HUES64 (cell line): Measurements from ENCODE around the gene VAMP2.
A peak's percentile ranks its signal among the peaks of the same experiment; 100 is the strongest.

Experiments
- H3K27ac ChIP-seq: 2 replicates; pipeline ENCODE4 v1.7.0; 2013; ENCODE audit warnings: low read depth, low read length, inconsistent platforms
- H3K27me3 ChIP-seq: 2 replicates; pipeline ENCODE4 v1.6.1; 2013; ENCODE audit warnings: mild to moderate bottlenecking, low read length; ENCODE audit not compliant: insufficient read depth
- H3K36me3 ChIP-seq: 2 replicates; pipeline ENCODE4 v1.6.1; 2013; ENCODE audit warnings: mild to moderate bottlenecking, low read length; ENCODE audit not compliant: insufficient read depth
- H3K4me1 ChIP-seq: 2 replicates; pipeline ENCODE4 v1.6.1; 2013; ENCODE audit warnings: mild to moderate bottlenecking, low read length, moderate library complexity; ENCODE audit not compliant: insufficient read depth
- H3K4me3 ChIP-seq: 2 replicates; pipeline ENCODE4 v1.5.1; 2013; ENCODE audit warnings: mild to moderate bottlenecking, low read length, moderate library complexity
- H3K9ac ChIP-seq: 2 replicates; pipeline ENCODE4 v1.6.1; 2013; ENCODE audit warnings: mild to moderate bottlenecking, low read depth, low read length
- H3K9me3 ChIP-seq: 2 replicates; pipeline ENCODE4 v1.6.1; 2013; ENCODE audit warnings: low read depth, low read length; ENCODE audit not compliant: insufficient read depth
- WGBS: fragments of 150-250, 120-280 bp; methylation state at CpG from one replicate; pipeline ENCODE4 v1.1.7; 2013; ENCODE audit warnings: missing lambda C conversion rate; 5-methylcytosine and 5-hydroxymethylcytosine counted together

VAMP2 gene

DNA sequence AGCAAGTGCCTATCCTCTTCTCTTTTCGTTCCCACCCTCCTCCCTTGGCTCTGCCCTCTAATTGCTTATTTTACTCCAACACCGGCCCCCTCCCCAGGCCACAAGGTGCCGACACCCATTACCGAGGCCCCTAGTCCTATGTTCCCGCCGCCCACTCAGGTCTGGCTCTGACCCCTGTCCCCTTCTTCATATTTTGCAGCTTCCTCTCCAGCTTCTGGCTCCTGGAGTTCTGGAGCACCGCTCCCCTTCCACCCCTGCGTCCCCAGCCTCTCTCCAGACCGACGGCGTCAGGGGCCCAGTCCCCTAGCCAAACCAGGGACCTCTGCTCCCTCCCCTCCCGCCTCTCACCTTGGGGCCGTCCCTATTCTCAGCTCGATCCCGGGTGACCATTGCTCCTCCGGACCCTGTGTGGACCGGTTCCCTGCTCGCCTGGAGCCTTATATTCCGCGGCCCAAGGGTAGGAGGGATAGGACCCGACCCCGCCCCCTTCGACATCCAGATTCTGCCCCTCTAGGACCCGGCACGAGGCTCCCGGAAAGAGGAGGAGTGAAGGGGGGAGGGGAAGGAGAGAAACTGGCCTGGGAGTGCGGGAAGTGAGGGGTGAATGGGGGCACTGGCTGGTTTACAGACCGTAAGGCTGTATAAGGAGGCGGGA, 38.9 kb downstream of the VAMP2 start, which contains the start of gene HES7:
HES7 (minus strand) TSS at position 412 of the 655 bp plus-strand sequence; CDS start at position 390, 22 bp downstream.
- no peaks in the 10 kb centered on the region for H3K9me3 ChIP-seq
- H3K4me3 ChIP-seq, result peak within 1 kb of the TSS; percentile 76
- 2% methylated on average over 26 of the region's 29 CpGs for WGBS
- H3K27ac ChIP-seq, result no peak within 1 kb of the TSS
- no peaks in the 10 kb centered on the region for H3K36me3 ChIP-seq
- peaks cover 16% of the 10 kb centered on the region for H3K4me1 ChIP-seq
- H3K9ac ChIP-seq, result no peak within 1 kb of the TSS
- H3K27me3 ChIP-seq, result peaks cover 68% of the 10 kb centered on the region

DNA sequence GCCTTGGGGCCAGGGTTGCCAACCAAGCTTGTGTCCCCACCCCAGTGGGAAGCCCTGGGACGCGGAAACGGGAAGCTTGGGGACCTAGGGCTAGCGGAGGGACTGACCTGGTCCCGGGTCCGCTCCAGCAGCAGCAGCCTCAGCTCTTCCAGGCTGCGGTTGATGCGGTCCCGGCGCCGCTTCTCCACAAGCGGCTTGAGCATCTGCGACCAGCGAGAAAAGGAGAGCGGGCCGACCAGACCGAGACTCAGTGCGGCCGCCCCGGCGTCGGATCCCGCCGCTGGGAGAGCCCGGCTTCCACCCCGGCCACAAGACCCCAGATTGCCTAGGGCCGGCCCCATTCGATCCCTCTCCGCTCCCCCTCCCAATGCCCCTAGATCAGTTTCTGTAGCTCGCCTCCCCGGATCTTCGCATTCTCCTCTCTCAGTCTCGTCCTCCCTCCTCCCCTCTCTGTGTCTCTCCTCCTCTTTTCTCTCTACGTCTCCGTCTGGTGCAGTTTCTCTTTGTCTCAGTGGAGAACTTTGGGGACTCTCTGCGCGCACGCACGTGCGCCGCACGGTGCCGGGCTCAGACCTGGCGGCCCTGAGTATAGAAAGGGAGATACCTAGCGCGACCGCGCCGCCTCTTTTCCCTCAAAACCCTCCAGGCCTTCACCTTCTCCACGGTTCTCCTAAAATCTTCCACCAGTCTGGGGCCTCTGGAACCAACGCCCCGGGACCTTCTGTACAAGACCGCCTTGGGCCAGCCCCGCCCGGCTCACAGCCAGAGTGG, 39.6 kb downstream of the VAMP2 start:
- Histone ChIP-seq H3K4me1 (peaks cover 16% of the 10 kb centered on the region), H3K36me3 (no peaks in the 10 kb centered on the region), H3K9me3 (no peaks in the 10 kb centered on the region), H3K27me3 (peaks cover 66% of the 10 kb centered on the region), H3K4me3 (peak overlapping the region; percentile 76), H3K27ac (no peak overlapping the region), H3K9ac (no peak overlapping the region)
- under 1% methylated on average over 55 of the region's 55 CpGs for WGBS

DNA sequence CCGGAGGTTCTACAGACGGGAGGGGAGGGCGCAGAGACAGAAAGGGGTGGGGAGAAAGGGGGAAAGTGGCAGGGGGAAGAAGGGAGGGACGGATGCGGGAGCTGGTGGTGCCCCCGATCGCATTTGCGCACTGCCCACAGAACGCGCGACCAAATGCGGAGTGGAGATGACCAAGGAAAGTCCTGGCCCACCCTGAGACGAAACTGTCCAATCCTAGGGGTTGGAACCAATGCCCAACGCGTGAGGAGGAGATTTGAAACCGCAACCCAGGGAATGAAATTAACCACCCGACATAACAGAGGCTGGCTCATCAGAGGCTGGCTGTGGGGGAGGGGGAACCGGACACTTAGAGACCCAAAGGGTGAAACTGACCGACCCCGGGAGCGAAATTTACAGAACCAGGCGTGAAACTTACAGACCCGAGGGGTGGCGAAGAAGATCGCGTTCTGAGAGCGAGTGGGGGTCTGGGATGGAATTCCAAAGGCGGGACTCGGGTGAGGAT, 40.3 kb downstream of the VAMP2 start:
- no peaks in the 10 kb centered on the region for H3K9me3 ChIP-seq
- H3K9ac ChIP-seq, result no peak overlapping the region
- H3K27ac ChIP-seq, result no peak overlapping the region
- WGBS, result under 1% methylated on average over 29 of the region's 29 CpGs
- peaks cover 66% of the 10 kb centered on the region for H3K27me3 ChIP-seq
- H3K36me3 ChIP-seq, result no peaks in the 10 kb centered on the region
- peaks cover 16% of the 10 kb centered on the region for H3K4me1 ChIP-seq
- peak overlapping the region; percentile 76 for H3K4me3 ChIP-seq

DNA sequence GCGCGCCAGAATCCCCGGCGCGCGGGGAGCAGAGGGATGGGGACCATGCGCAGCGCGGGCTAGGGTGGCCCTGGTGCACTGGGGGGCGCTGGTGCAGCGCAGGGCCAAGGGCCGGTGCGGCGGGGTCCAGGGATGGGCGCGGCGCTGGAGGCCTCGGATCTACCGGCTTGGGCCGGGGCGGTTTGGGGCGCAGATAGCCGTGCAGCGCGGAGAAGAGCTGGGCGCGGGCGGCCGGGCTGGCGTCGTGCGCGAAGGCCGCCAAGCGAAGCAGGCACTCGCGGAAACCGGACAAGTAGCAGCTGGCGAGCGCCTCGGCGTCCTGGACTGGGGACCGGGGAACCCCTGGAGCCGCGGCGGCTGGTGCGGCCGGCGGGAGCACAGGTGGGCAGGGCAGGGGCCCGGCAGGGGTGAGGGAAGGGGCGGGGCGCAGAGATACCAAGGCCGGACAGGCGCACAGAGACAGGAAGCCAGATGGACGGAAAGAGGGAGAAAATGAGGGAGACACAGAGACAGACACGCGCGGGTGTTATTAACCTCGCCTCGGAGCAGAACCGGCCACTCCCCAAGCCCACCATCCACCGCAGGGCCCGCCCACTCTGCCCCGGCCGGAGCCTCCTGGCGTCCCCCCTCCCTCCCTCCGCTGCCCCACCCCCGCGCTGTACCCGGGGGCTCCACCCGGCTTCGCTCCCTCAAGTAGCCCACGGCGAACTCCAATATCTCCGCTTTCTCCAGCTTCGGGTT, 40.9 kb downstream of the VAMP2 start:
- Histone ChIP-seq H3K4me1 (peaks cover 11% of the 10 kb centered on the region), H3K9me3 (no peaks in the 10 kb centered on the region), H3K4me3 (peak overlapping the region; percentile 76), H3K9ac (no peak overlapping the region), H3K36me3 (no peaks in the 10 kb centered on the region), H3K27ac (no peak overlapping the region), H3K27me3 (peaks cover 66% of the 10 kb centered on the region)
- WGBS, result under 1% methylated on average over 76 of the region's 76 CpGs

DNA sequence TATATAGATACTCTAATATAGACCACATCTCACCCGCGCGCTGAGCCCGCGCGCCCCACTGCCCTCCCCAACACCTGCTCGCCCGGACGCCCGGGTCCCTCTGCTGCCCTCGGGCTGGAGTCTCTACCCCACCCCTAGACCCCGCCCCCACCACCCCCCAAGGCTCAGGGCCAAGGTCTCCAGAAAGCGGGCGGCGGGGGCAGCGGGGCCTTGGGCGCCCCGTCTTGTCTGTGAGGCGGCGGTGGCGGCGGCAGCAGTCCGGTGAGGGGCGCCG, 41.4 kb downstream of the VAMP2 start:
- no peaks in the 10 kb centered on the region for H3K36me3 ChIP-seq
- H3K9ac ChIP-seq, result no peak overlapping the region
- WGBS, result under 1% methylated on average over 24 of the region's 25 CpGs
- H3K9me3 ChIP-seq, result no peaks in the 10 kb centered on the region
- H3K4me1 ChIP-seq, result peaks cover 8% of the 10 kb centered on the region; the same call in 1 of the 2 replicates
- H3K4me3 ChIP-seq, result peak overlapping the region; percentile 76
- no peak overlapping the region for H3K27ac ChIP-seq
- peaks cover 68% of the 10 kb centered on the region for H3K27me3 ChIP-seq

DNA sequence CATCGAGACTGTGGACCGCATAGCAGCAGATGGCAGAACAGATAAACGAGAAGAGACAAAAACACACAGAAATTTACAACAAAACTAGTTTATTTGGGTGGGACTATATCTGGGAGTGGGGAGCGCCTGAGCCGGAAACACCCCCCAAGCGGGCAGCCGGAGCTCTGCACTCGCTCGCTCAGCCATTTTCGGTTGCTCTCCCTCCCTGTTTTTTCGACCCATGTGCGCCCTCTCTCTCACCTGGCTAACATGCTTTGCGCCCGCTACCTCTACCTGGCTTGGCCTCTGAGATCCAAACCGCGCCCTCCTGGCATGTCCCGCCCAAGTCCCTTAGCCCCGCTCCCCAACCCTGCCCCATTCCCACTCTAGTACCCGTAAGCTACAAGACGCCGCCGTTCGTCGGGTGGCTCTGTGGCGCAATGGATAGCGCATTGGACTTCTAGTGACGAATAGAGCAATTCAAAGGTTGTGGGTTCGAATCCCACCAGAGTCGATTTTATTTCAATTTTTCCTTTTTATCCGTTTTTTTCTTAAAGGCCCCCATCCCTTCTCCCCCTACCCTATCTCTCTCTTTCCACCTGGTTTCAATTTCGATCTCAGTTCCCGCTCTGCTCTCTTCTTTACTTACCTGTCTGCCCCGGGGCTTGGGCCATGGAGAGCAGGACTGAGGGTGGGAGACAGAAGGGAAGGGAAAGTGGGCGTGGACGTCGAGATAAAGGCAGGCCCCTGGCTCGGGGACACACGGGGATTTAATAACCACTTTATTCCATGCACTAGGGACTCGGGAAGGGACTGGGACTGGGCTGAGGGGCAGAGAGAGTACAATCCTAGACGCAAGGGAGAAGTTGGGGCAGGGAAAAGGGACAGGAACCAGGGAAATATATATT, 42.0 kb downstream of the VAMP2 start:
- Histone ChIP-seq H3K4me1 (peaks cover 8% of the 10 kb centered on the region; the same call in 1 of the 2 replicates), H3K9me3 (no peaks in the 10 kb centered on the region), H3K36me3 (no peaks in the 10 kb centered on the region), H3K27me3 (peaks cover 69% of the 10 kb centered on the region), H3K4me3 (peak overlapping the region; percentile 76), H3K9ac (peak overlapping the region; percentile 49), H3K27ac (no peak overlapping the region)
- 0% methylated on average over 35 of the region's 40 CpGs for WGBS

DNA sequence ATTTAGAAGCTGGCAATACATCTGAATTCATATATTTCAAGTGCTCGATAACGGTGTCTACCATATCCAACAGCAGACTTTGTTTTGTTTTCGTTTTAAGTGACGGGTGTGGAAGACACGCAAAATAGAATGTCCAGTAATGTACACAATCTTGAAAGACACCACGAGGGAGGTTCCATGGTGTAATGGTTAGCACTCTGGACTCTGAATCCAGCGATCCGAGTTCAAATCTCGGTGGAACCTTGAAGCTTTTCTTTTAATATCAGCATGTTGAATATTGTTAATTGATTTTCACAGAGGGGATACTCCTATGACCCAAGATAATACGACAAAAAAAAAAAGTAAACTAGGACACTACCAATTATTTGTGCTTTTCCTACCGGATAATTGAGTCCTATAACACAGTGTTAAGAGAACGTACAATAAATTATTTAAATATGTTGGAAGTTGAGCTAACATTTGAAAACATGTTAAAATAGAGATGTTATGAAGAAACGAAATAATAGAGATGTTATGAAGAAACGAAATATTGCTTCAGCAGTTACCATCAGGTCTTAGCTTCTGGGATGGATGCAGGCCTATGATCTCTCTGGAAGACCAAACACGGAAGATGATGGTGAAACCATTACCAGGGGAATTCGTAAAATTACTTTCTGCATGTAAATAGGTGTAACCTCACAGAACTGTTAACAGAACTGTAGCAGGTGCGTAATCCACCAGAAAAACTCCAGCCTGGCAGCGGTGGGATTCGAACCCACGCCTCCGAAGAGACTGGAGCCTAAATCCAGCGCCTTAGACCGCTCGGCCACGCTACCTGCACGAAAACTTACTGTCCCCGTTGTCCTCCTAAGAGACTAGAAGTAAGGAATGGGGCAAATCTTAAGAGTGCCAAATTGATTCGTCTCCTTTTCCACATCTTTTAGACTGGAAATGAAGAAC, 42.9 kb downstream of the VAMP2 start:
- Histone ChIP-seq H3K4me1 (peaks cover 7% of the 10 kb centered on the region; the same call in 1 of the 2 replicates), H3K27ac (no peak overlapping the region), H3K27me3 (peaks cover 71% of the 10 kb centered on the region), H3K9me3 (no peaks in the 10 kb centered on the region), H3K9ac (peak overlapping the region; percentile 49), H3K36me3 (no peaks in the 10 kb centered on the region), H3K4me3 (peak overlapping the region; percentile 76)
- WGBS, result under 1% methylated on average over 26 of the region's 28 CpGs

DNA sequence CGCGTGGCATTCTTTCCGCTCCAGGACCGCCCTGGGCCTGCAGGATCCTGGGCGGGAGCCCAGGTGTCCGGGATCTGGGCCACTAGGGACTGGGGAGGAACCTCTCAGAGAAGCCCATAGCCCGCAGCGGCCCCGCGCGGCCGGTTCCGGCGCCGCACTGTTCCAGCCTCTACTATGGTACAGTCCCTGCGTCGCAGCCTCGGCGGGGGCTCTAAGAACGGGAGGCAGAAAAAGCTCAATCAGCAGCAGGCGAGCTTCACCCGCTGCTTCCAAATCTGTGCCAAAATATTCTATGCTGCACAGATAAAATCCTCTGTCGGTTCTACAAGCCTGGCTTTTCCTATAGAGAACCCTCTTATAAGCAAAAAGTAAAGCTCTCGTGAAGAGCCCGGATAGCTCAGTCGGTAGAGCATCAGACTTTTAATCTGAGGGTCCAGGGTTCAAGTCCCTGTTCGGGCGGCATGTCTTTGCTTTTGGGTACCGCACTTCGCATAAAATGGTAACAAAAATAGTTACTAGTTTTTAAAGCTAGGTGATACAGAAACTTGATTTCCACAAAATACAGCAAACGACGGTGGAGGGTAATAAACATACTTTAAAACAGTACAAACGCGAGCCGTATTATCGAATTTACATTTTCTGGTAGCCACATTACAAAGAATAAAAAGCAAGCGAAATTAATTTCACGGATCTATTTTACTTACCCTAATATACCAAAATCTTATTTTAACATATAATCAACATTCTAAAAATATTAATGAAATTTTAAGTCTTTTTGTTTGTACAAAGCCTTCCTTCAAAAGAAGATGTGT, 43.8 kb downstream of the VAMP2 start:
- H3K27me3 ChIP-seq, result peaks cover 71% of the 10 kb centered on the region
- H3K36me3 ChIP-seq, result no peaks in the 10 kb centered on the region
- H3K9me3 ChIP-seq, result no peaks in the 10 kb centered on the region
- H3K4me3 ChIP-seq, result peak overlapping the region; percentile 76
- WGBS, result under 1% methylated on average over 38 of the region's 38 CpGs
- no peak overlapping the region for H3K27ac ChIP-seq
- no peak overlapping the region for H3K9ac ChIP-seq
- H3K4me1 ChIP-seq, result peaks cover 3% of the 10 kb centered on the region; the same call in 1 of the 2 replicates

DNA sequence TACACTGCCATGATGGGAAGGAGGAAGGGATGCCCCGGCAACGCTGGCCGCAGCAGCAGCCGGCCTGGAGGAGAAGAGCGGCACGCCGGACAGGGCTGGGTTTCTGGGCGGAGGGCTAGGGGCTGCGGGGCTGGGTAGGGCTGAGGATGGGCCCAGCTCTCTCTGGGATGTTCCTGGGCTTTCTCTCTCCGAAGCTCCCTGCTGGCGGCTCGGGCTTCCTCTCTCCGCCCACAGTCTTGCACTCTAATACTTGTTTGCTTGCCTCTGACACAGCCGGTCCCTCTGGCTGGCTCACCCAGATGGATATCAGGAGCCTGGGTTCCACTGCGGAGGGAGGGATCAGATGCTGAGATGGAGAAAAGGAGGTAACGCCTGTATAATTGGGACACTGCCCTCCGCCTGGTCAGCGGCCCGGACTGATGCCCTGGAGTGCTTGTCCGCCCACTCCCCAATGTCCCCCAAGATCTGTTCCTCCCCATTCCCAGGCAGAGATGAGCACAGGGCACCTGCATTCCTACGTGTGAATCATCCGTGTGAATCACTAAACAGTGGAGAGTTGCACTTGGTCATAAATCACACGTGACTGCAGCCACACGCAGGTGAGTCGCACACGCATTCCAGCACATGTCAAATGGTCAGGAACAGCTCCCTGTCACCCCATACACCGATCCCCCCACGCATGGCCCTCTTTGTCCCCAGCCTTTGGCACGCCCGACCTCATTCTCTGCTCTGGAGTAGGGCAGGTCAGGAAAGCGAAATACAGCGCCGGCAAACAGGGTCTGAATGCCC, 44.6 kb downstream of the VAMP2 start, which contains the start of gene ALOXE3:
ALOXE3 (minus strand) TSS at position 535 of the 789 bp plus-strand sequence; CDS start at position 11, 524 bp downstream.
- Histone ChIP-seq H3K4me3 (peak within 1 kb of the TSS; percentile 76), H3K9me3 (no peaks in the 10 kb centered on the region), H3K27me3 (peaks cover 64% of the 10 kb centered on the region), H3K36me3 (no peaks in the 10 kb centered on the region), H3K27ac (no peak within 1 kb of the TSS), H3K4me1 (peaks cover 3% of the 10 kb centered on the region; the same call in 1 of the 2 replicates), H3K9ac (no peak within 1 kb of the TSS; the same call in 1 of the 2 replicates)
- under 1% methylated on average over 33 of the region's 33 CpGs for WGBS
